Endothelial cell of umbilical vein (primary cell): ENCODE data around the gene AFG1L.

Experiments used
- CTCF ChIP-seq, 2 donors: IDR thresholded peaks; 1 replicate in 1 of 2; 2 replicates in 1 of 2; pipeline ENCODE4 v1.5.1; 2011; ENCODE audit warnings: low read length in 2 of 2, mild to moderate bottlenecking in 2 of 2, moderate library complexity in 2 of 2, control low read depth in 1 of 2, inconsistent platforms in 1 of 2, low read depth in 1 of 2; ENCODE audit not compliant: insufficient read depth in 1 of 2; ENCODE audit errors: extremely low read depth in 1 of 2
- EZH2 ChIP-seq: IDR thresholded peaks from 2 replicates; pipeline ENCODE4 v1.6.1; 2012; ENCODE audit warnings: borderline replicate concordance, low read depth, mild to moderate bottlenecking, moderate library complexity, low read length, inconsistent platforms; ENCODE audit not compliant: severe bottlenecking
- GATA2 ChIP-seq: IDR thresholded peaks from 2 replicates; pipeline ENCODE4 v1.7.0; 2011; ENCODE audit warnings: low read depth, mild to moderate bottlenecking, moderate library complexity, mixed read lengths, low read length; ENCODE audit not compliant: insufficient read length, insufficient read depth
- MAX ChIP-seq: IDR thresholded peaks from 2 replicates; pipeline ENCODE4 v1.6.1; 2011; ENCODE audit not compliant: insufficient read depth, insufficient read length
- MYC ChIP-seq: IDR thresholded peaks from one replicate; pipeline ENCODE4 v1.6.1; 2011; ENCODE audit warnings: mild to moderate bottlenecking, low read depth, low read length
- POLR2A ChIP-seq: IDR thresholded peaks from 2 replicates; pipeline ENCODE4 v1.6.1; 2012; ENCODE audit warnings: low read depth, mild to moderate bottlenecking, control low read depth, low read length
- POLR2AphosphoS5 ChIP-seq: IDR thresholded peaks from 2 replicates; pipeline ENCODE4 v1.6.1; 2012; ENCODE audit warnings: low read depth, mild to moderate bottlenecking, control low read depth, low read length, moderate library complexity; ENCODE audit not compliant: insufficient read depth

- TF ChIP-seq CTCF (IDR thresholded peaks at IDR 0.05; ENCODE audit: extremely low read depth in 1 of 2, insufficient read depth in 1 of 2, low read depth in 1 of 2, low read length in 2 of 2) = no peak
- no peak for TF ChIP-seq POLR2A
- no peak for TF ChIP-seq GATA2
- no peak for TF ChIP-seq POLR2AphosphoS5
- no peak for TF ChIP-seq MAX
- no peak for TF ChIP-seq EZH2
- TF ChIP-seq MYC = no peak
These were observed 29.0 kb downstream of the AFG1L start for GRCh38 chr6:108323710-108324466.
